Measurements from ENCODE around the gene GRK5.

Gene GRK5

DNA sequence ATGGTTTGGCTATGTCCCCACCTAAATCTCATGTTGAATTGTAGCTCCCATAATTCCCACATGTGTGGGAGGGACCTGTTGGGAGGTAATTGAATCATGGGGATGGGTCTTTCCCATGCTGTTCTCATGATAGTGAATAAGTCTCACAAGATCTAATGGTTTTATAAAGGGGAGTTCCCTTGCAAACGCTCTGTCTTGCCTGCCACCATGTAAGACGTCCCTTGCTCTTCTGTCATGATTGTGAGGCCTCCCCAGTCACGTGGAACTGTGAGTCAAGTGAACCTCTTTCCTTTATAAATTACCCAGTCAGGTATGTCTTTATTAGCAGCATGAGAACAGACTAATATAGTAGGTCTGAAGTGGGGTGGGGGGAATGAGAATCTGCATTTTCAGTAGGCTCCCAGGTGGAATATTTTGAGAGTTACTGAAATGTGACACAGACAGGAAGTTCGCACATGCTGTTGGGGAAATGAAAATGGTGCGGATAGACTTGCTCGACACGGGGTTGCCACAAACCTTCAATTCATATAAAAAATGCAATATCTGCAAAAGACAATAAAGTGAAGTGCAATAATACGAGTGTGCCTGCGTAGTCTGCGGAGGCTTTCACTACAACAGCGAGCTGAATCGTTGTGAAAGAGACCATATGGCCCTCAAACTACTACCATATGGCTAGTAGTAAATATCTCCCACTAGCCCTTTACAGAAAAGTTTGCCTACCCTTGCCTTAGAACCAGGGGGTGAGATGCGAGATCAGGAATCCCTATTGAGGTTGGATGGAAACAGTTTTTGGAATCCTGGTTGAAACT lies 166.1 kb downstream of the GRK5 start:
- ChIA-PET CTCF (interaction anchor here (1.2 kb wide), 1 partner anchor 14 kb away, joined by 3 read pairs; no protein-coding TSS in a partner anchor), POLR2A (no interaction called here)
- TF ChIP-seq, protein P1, sequence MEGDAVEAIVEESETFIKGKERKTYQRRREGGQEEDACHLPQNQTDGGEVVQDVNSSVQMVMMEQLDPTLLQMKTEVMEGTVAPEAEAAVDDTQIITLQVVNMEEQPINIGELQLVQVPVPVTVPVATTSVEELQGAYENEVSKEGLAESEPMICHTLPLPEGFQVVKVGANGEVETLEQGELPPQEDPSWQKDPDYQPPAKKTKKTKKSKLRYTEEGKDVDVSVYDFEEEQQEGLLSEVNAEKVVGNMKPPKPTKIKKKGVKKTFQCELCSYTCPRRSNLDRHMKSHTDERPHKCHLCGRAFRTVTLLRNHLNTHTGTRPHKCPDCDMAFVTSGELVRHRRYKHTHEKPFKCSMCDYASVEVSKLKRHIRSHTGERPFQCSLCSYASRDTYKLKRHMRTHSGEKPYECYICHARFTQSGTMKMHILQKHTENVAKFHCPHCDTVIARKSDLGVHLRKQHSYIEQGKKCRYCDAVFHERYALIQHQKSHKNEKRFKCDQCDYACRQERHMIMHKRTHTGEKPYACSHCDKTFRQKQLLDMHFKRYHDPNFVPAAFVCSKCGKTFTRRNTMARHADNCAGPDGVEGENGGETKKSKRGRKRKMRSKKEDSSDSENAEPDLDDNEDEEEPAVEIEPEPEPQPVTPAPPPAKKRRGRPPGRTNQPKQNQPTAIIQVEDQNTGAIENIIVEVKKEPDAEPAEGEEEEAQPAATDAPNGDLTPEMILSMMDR (IDR thresholded peaks at IDR 0.05; ENCODE audit: insufficient read depth, low read length, missing control alignments), result no peak
- H3K4me3 ChIP-seq (ENCODE audit: low read depth, low read length), result no peak overlapping the region
- DNase-seq (ENCODE audit: low read depth, low spot score), result no peak

GRCh38 chr10:119374236-119374635 lies 166.9 kb downstream of the GRK5 start:
- H3K4me3 ChIP-seq (ENCODE audit: low read depth, low read length), result no peak overlapping the region
- ChIA-PET CTCF (no interaction called here), POLR2A (no interaction called here)
- TF ChIP-seq, protein P1 (IDR thresholded peaks at IDR 0.05; ENCODE audit: insufficient read depth, low read length, missing control alignments), result no peak
- no peak for DNase-seq (ENCODE audit: low read depth, low spot score)

- no peak for DNase-seq (ENCODE audit: low read depth, low spot score)
- TF ChIP-seq, protein P1 (IDR thresholded peaks at IDR 0.05; ENCODE audit: insufficient read depth, low read length, missing control alignments), result no peak
- H3K4me3 ChIP-seq (ENCODE audit: low read depth, low read length), result no peak overlapping the region
- CTCF ChIA-PET, result interaction anchor here (0.6 to 0.9 kb wide), 4 partner anchors 10 to 169 kb away, joined by 3 to 4 read pairs (median 3); no protein-coding TSS in a partner anchor
- POLR2A ChIA-PET, result no interaction called here
Measured at GRCh38 chr10:119375574-119376272, 168.4 kb downstream of the GRK5 start.

- CTCF ChIA-PET, result interaction anchor here (1.6 kb wide), 2 partner anchors 11 to 12 kb away, joined by 3 read pairs; no protein-coding TSS in a partner anchor
- TF ChIP-seq, protein P1 (IDR thresholded peaks at IDR 0.05; ENCODE audit: insufficient read depth, low read length, missing control alignments), result no peak
- POLR2A ChIA-PET, result no interaction called here
- no peak for DNase-seq (ENCODE audit: low read depth, low spot score)
- H3K4me3 ChIP-seq (ENCODE audit: low read depth, low read length), result no peak overlapping the region
Measured at GRCh38 chr10:119377451-119377957, 170.1 kb downstream of the GRK5 start.

GRCh38 chr10:119377958-119378736 lies 170.8 kb downstream of the GRK5 start:
- H3K4me3 ChIP-seq (ENCODE audit: low read depth, low read length), result no peak overlapping the region
- DNase-seq (ENCODE audit: low read depth, low spot score), result no peak
- TF ChIP-seq, protein P1 (IDR thresholded peaks at IDR 0.05; ENCODE audit: insufficient read depth, low read length, missing control alignments), result no peak
- CTCF ChIA-PET, result interaction anchor here (1.6 kb wide), 2 partner anchors 10 to 12 kb away, joined by 3 read pairs; no protein-coding TSS in a partner anchor
- POLR2A ChIA-PET, result no interaction called here
